ENCODE measurements around the gene ALDH4A1. TPM values are rescaled to one million over a fixed set of nuclear protein-coding genes. Genes with fewer than 3 reads are reported as not detected.

ALDH4A1 gene
- total RNA-seq, 1 experiment from 2014 or later: 18.1 TPM

GRCh38 chr1:18934205-18935000 is 32.0 kb upstream of the ALDH4A1 start:
- H3K4me1 ChIP-seq (ENCODE audit: insufficient read depth, low read length): peaks cover 45% of the 10 kb centered on the region
- intact Hi-C loops (cut with micrococcal nuclease): no loop called here
- H3K27ac ChIP-seq (ENCODE audit: low read length): no peak overlapping the region
- H4K20me1 ChIP-seq (ENCODE audit: low read length): no peaks in the 10 kb centered on the region
- no peaks in the 10 kb centered on the region for H3K9me3 ChIP-seq (ENCODE audit: low read length)
- ATAC-seq: no peak
- TF ChIP-seq CTCF (conservative IDR thresholded peaks at IDR 0.05; ENCODE audit: low read depth, low read length) (no peak), EZH2phosphoT487 (IDR thresholded peaks at IDR 0.05; ENCODE audit: borderline replicate concordance, low read length) (no peak), EZH2 (IDR thresholded peaks at IDR 0.05; ENCODE audit: low read length, unreplicated experiment) (no peak)
- H3K9me2 ChIP-seq (replicated peaks; ENCODE audit: low read length): no peaks in the 10 kb centered on the region
- H3K9ac ChIP-seq (ENCODE audit: low read length): no peak overlapping the region
- no peak overlapping the region for H3K4me3 ChIP-seq (ENCODE audit: low read length)
- no peaks in the 10 kb centered on the region for H3K27me3 ChIP-seq (ENCODE audit: low read length)
- no peak overlapping the region for H3K4me2 ChIP-seq (ENCODE audit: low read length)
- no peaks in the 10 kb centered on the region for H3F3A ChIP-seq (ENCODE audit: low read length, unreplicated experiment)
- no TSS peak for BruUV-seq (replicated peaks)
- CTCF ChIA-PET: no interaction called here
- no peak for DNase-seq
- no peaks in the 10 kb centered on the region for H3K36me3 ChIP-seq (ENCODE audit: low read depth, low read length)
- POLR2A ChIA-PET (ENCODE audit: unreplicated experiment): no interaction called here
- H2AFZ ChIP-seq (ENCODE audit: low read length): no peak overlapping the region
- peaks cover 99% of the 10 kb centered on the region for H3K79me2 ChIP-seq (ENCODE audit: low read length)

GRCh38 chr1:18932879-18933278 is 30.5 kb upstream of the ALDH4A1 start:
- ChIA-PET CTCF (no interaction called here), POLR2A (ENCODE audit: unreplicated experiment) (no interaction called here)
- Histone ChIP-seq H3K27me3 (ENCODE audit: low read length) (no peaks in the 10 kb centered on the region), H2AFZ (ENCODE audit: low read length) (no peak overlapping the region), H3K9me2 (replicated peaks; ENCODE audit: low read length) (no peaks in the 10 kb centered on the region), H3K4me2 (ENCODE audit: low read length) (peak overlapping the region; percentile 60), H3K27ac (ENCODE audit: low read length) (peak overlapping the region; percentile 69), H3K36me3 (ENCODE audit: low read depth, low read length) (no peaks in the 10 kb centered on the region), H3K4me1 (ENCODE audit: insufficient read depth, low read length) (peaks cover 60% of the 10 kb centered on the region), H3K9me3 (ENCODE audit: low read length) (no peaks in the 10 kb centered on the region), H3K4me3 (ENCODE audit: low read length) (no peak overlapping the region), H3K79me2 (ENCODE audit: low read length) (peaks cover 98% of the 10 kb centered on the region), H3K9ac (ENCODE audit: low read length) (no peak overlapping the region), H4K20me1 (ENCODE audit: low read length) (no peaks in the 10 kb centered on the region), H3F3A (ENCODE audit: low read length, unreplicated experiment) (no peaks in the 10 kb centered on the region)
- ATAC-seq: no peak
- no peak for TF ChIP-seq EZH2 (IDR thresholded peaks at IDR 0.05; ENCODE audit: low read length, unreplicated experiment)
- no peak for TF ChIP-seq EZH2phosphoT487 (IDR thresholded peaks at IDR 0.05; ENCODE audit: borderline replicate concordance, low read length)
- no peak for TF ChIP-seq CTCF (conservative IDR thresholded peaks at IDR 0.05; ENCODE audit: low read depth, low read length)
- intact Hi-C loops (cut with micrococcal nuclease): no loop called here
- no TSS peak for BruUV-seq (replicated peaks)
- DNase-seq: no peak

- H3K9me2 ChIP-seq (replicated peaks; ENCODE audit: low read length): no peaks in the 10 kb centered on the region
- H3K36me3 ChIP-seq (ENCODE audit: low read depth, low read length): no peaks in the 10 kb centered on the region
- no peak overlapping the region for H2AFZ ChIP-seq (ENCODE audit: low read length)
- H3K27me3 ChIP-seq (ENCODE audit: low read length): no peaks in the 10 kb centered on the region
- H3K79me2 ChIP-seq (ENCODE audit: low read length): peaks cover 93% of the 10 kb centered on the region
- ChIA-PET CTCF (interaction anchor here (0.7 kb wide), 1 partner anchor 19 kb away, joined by 4 read pairs; no protein-coding TSS in a partner anchor), POLR2A (ENCODE audit: unreplicated experiment) (no interaction called here)
- peak overlapping the region; percentile 69 for H3K27ac ChIP-seq (ENCODE audit: low read length)
- H3K4me2 ChIP-seq (ENCODE audit: low read length): peak overlapping the region; percentile 74
- DNase-seq (peak; percentile 91), ATAC-seq (peak; percentile 78)
- no peaks in the 10 kb centered on the region for H3K9me3 ChIP-seq (ENCODE audit: low read length)
- no peaks in the 10 kb centered on the region for H3F3A ChIP-seq (ENCODE audit: low read length, unreplicated experiment)
- no peaks in the 10 kb centered on the region for H4K20me1 ChIP-seq (ENCODE audit: low read length)
- no peak overlapping the region for H3K4me3 ChIP-seq (ENCODE audit: low read length)
- no peak overlapping the region for H3K9ac ChIP-seq (ENCODE audit: low read length)
- H3K4me1 ChIP-seq (ENCODE audit: insufficient read depth, low read length): peaks cover 64% of the 10 kb centered on the region
- TF ChIP-seq EZH2phosphoT487 (IDR thresholded peaks at IDR 0.05; ENCODE audit: borderline replicate concordance, low read length) (no peak), EZH2 (IDR thresholded peaks at IDR 0.05; ENCODE audit: low read length, unreplicated experiment) (no peak), CTCF (conservative IDR thresholded peaks at IDR 0.05; ENCODE audit: low read depth, low read length) (no peak)
- intact Hi-C loops (cut with micrococcal nuclease): no loop called here
- BruUV-seq (replicated peaks): no TSS peak
Measured at GRCh38 chr1:18932387-18932786, 30.0 kb upstream of the ALDH4A1 start.
